ENCODE measurements around the gene BBOF1. TPM values are rescaled to one million over a fixed set of nuclear protein-coding genes. Genes with fewer than 3 reads are reported as not detected.
"Not testable (repeated sequence)": the region's sequence is repeated elsewhere in the genome, so short reads cannot be mapped to it uniquely, and the experiment has no call there.

The BBOF1 gene, protein sequence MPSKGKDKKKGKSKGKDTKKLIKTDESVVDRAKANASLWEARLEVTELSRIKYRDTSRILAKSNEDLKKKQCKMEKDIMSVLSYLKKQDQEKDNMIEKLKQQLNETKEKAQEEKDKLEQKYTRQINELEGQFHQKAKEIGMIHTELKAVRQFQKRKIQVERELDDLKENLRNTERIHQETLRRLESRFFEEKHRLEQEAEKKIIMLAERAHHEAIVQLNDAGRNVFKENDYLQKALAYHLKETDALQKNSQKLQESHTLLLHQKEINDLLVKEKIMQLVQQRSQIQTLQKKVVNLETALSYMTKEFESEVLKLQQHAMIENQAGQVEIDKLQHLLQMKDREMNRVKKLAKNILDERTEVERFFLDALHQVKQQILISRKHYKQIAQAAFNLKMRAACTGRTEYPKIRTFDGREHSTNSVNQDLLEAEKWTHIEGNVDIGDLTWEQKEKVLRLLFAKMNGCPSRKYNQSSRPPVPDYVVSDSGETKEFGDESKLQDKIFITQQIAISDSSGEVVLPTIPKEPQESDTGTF
- total RNA-seq (2012; rRNA removed): 4.1 and 9.8 TPM in 2 replicates

DNA sequence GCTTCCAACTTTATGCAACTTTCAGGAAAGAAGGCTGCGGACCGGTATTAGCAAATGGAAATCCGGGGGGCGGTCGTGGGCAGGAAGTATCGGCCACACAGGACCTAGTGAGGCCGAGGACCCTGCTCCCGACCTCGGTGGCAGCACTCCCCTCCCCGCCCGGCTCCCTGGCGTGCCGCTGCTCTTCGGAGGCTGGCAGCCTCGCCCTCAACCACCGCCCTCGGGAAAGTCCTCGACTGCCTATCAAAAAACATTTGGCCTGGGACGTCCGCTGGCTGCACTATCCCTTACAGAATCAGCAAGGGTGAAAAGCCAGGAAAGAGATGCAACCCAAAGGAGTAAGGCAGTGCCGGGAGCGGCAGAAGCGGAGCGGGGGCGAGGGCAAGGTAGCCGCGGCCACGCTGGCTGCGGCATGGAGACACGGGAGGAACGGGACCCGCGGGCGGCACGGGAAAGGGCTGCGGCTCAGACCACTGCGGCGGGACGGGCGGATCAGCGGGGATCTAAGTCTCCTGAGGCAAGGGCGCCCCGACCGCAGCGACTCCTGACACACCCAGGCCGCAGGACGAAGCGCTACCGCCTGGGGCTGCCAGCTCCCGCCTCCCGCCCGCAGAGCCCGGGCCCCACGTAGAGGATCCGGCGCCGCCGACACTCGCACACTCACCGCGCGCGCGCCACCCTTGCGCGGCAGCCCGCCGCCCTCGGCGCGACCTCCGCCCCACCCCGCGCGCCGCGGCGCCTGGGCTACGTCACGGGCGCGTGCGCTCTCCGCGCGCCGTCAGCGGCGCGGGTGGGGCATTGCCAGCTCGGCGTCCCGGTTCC lies at the start of gene BBOF1, which contains the start of gene ENTPD5:
Gene BBOF1, plus strand, starts transcription at position 764 of the 822 bp plus-strand sequence. CDS start 130 bp downstream, outside the sequence.
Gene ENTPD5, minus strand, starts transcription at position 703 of the 822 bp plus-strand sequence. CDS start 31,186 bp downstream, outside the sequence.
- Histone ChIP-seq H3K36me3 (ENCODE audit: insufficient read depth, low read length) (no peaks in the 10 kb centered on the region), H3K4me2 (ENCODE audit: low read length) (peak within 1 kb of the TSS; percentile 99), H3K9me3 (replicated peaks; ENCODE audit: low read length) (no peaks in the 10 kb centered on the region), H3K27me3 (ENCODE audit: control insufficient read depth, insufficient read depth, low read length) (no peaks in the 10 kb centered on the region), H3K4me3 (ENCODE audit: low read length) (peak within 1 kb of the TSS; percentile 81), H3K4me1 (ENCODE audit: control insufficient read depth, insufficient read depth, low read length) (peaks cover 11% of the 10 kb centered on the region), H3K9ac (ENCODE audit: low read depth, low read length) (peak within 1 kb of the TSS; percentile 90)

GRCh38 chr14:73973497-73973896 lies 45.7 kb upstream of the BBOF1 start:
- Histone ChIP-seq H3K9ac (ENCODE audit: low read depth, low read length) (no peak overlapping the region), H3K4me1 (ENCODE audit: control insufficient read depth, insufficient read depth, low read length) (peaks cover 8% of the 10 kb centered on the region), H3K36me3 (ENCODE audit: insufficient read depth, low read length) (peaks cover 20% of the 10 kb centered on the region), H3K4me3 (ENCODE audit: low read length) (no peak overlapping the region), H3K4me2 (ENCODE audit: low read length) (no peak overlapping the region), H3K27me3 (ENCODE audit: control insufficient read depth, insufficient read depth, low read length) (no peaks in the 10 kb centered on the region), H3K9me3 (replicated peaks; ENCODE audit: low read length) (no peaks in the 10 kb centered on the region)

DNA sequence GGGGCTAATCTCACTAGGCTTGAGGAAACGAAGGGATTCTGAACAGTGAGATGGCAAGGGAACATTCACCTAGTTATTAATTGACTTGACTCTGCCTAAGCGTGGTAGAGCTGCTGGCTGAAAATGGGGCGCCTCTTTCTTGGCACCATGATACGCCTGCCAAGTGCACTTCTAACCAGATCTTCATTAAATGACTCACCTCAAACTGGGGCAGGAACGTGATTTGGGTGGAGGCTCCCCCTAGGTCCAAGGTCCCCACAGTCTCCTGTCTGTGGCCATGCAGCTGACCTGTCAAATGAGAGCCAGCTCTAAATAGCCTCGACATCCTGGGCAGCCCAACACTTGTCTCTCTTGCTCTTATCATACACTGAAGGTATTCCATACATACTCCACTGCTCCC lies 43.0 kb upstream of the BBOF1 start:
- H3K36me3 ChIP-seq (ENCODE audit: insufficient read depth, low read length): peaks cover 10% of the 10 kb centered on the region
- H3K4me2 ChIP-seq (ENCODE audit: low read length): no peak overlapping the region
- H3K9me3 ChIP-seq (replicated peaks; ENCODE audit: low read length): no peaks in the 10 kb centered on the region
- peaks cover 8% of the 10 kb centered on the region for H3K4me1 ChIP-seq (ENCODE audit: control insufficient read depth, insufficient read depth, low read length)
- no peaks in the 10 kb centered on the region for H3K27me3 ChIP-seq (ENCODE audit: control insufficient read depth, insufficient read depth, low read length)
- H3K4me3 ChIP-seq (ENCODE audit: low read length): no peak overlapping the region
- H3K9ac ChIP-seq (ENCODE audit: low read depth, low read length): no peak overlapping the region

DNA sequence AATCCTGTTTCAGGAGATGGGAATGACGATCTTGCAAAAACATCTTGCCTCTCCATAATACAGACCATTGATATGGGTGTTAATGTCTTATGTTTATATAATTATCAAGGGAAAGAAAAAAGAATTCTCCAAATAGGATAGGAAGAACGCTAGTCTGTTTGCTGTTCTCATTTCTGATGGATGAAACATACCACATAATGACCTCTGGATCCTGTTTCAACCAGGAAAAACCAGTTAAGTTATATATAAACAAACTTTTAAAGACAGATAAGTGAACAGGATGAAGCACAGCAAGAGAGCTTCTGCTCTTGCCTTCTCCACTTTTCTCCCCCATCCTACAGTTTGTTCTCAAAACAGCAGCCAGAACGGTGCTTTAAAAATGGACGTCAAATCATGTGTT lies 41.3 kb upstream of the BBOF1 start:
- Histone ChIP-seq H3K4me2 (ENCODE audit: low read length) (peak overlapping the region; percentile 28), H3K4me3 (ENCODE audit: low read length) (no peak overlapping the region), H3K36me3 (ENCODE audit: insufficient read depth, low read length) (peaks cover 10% of the 10 kb centered on the region), H3K9ac (ENCODE audit: low read depth, low read length) (no peak overlapping the region), H3K9me3 (replicated peaks; ENCODE audit: low read length) (no peaks in the 10 kb centered on the region), H3K27me3 (ENCODE audit: control insufficient read depth, insufficient read depth, low read length) (no peaks in the 10 kb centered on the region), H3K4me1 (ENCODE audit: control insufficient read depth, insufficient read depth, low read length) (peaks cover 8% of the 10 kb centered on the region)

GRCh38 chr14:73988065-73988464 lies 31.1 kb upstream of the BBOF1 start:
- H3K4me2 ChIP-seq (ENCODE audit: low read length): no peak overlapping the region
- no peaks in the 10 kb centered on the region for H3K9me3 ChIP-seq (replicated peaks; ENCODE audit: low read length)
- H3K4me3 ChIP-seq (ENCODE audit: low read length): no peak overlapping the region
- peaks cover 19% of the 10 kb centered on the region for H3K36me3 ChIP-seq (ENCODE audit: insufficient read depth, low read length)
- H3K27me3 ChIP-seq (ENCODE audit: control insufficient read depth, insufficient read depth, low read length): no peaks in the 10 kb centered on the region
- no peaks in the 10 kb centered on the region for H3K4me1 ChIP-seq (ENCODE audit: control insufficient read depth, insufficient read depth, low read length)
- H3K9ac ChIP-seq (ENCODE audit: low read depth, low read length): no peak overlapping the region

DNA sequence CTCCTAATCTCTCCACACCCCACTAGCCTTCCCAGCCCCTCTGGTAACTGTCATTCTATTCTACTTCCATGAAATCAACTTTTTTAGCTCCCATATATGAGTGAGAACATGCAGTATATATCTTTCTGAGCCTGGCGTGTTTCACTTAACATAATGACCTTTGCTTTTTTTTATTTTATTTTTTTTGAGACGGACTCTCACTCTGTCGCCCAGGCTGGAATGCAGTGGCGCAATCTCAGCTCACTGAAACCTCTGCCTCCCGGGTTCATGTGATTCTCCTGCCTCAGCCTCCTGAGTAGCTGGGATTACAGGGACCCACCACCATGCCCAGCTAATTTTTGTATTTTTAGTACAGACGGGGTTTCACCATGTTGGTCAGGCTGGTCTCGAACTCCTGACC lies 30.5 kb upstream of the BBOF1 start:
- H3K4me3 ChIP-seq (ENCODE audit: low read length); H3K27me3 ChIP-seq (ENCODE audit: control insufficient read depth, insufficient read depth, low read length); H3K4me2 ChIP-seq (ENCODE audit: low read length); H3K4me1 ChIP-seq (ENCODE audit: control insufficient read depth, insufficient read depth, low read length); H3K9me3 ChIP-seq (replicated peaks; ENCODE audit: low read length); H3K9ac ChIP-seq (ENCODE audit: low read depth, low read length): not testable (repeated sequence)
- H3K36me3 ChIP-seq (ENCODE audit: insufficient read depth, low read length): peaks cover 19% of the 10 kb centered on the region

DNA sequence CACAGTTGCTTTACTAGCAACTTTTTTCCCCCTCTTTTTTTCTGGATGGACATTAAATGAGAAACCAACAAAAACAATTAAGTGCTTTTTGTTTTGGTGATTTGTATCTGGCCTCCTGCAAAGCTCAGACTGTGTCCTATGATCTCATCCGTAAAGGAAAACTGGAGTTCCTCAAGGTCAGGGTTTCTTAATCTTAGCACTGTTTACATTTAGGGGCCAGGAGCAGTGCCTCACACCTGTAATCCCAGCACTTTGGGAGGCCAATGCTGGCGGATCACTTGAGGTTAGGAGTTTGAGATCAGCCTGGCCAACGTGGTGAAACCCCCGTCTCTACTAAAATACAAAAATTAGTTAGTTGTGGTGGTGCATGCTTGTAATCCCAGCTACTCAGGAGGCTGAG lies 28.1 kb upstream of the BBOF1 start:
- H3K9me3 ChIP-seq (replicated peaks; ENCODE audit: low read length): no peaks in the 10 kb centered on the region
- H3K4me2 ChIP-seq (ENCODE audit: low read length): no peak overlapping the region
- no peaks in the 10 kb centered on the region for H3K4me1 ChIP-seq (ENCODE audit: control insufficient read depth, insufficient read depth, low read length)
- no peak overlapping the region for H3K4me3 ChIP-seq (ENCODE audit: low read length)
- H3K9ac ChIP-seq (ENCODE audit: low read depth, low read length): no peak overlapping the region
- no peaks in the 10 kb centered on the region for H3K27me3 ChIP-seq (ENCODE audit: control insufficient read depth, insufficient read depth, low read length)
- H3K36me3 ChIP-seq (ENCODE audit: insufficient read depth, low read length): peaks cover 19% of the 10 kb centered on the region

GRCh38 chr14:73994926-73995325 lies 24.2 kb upstream of the BBOF1 start:
- H3K4me2 ChIP-seq (ENCODE audit: low read length); H3K9ac ChIP-seq (ENCODE audit: low read depth, low read length); H3K27me3 ChIP-seq (ENCODE audit: control insufficient read depth, insufficient read depth, low read length); H3K4me3 ChIP-seq (ENCODE audit: low read length); H3K36me3 ChIP-seq (ENCODE audit: insufficient read depth, low read length); H3K9me3 ChIP-seq (replicated peaks; ENCODE audit: low read length); H3K4me1 ChIP-seq (ENCODE audit: control insufficient read depth, insufficient read depth, low read length): not testable (repeated sequence)

- H3K27me3 ChIP-seq (ENCODE audit: control insufficient read depth, insufficient read depth, low read length): no peaks in the 10 kb centered on the region
- H3K4me1 ChIP-seq (ENCODE audit: control insufficient read depth, insufficient read depth, low read length): no peaks in the 10 kb centered on the region
- no peaks in the 10 kb centered on the region for H3K9me3 ChIP-seq (replicated peaks; ENCODE audit: low read length)
- H3K9ac ChIP-seq (ENCODE audit: low read depth, low read length): no peak overlapping the region
- H3K36me3 ChIP-seq (ENCODE audit: insufficient read depth, low read length): peaks cover 6% of the 10 kb centered on the region
- no peak overlapping the region for H3K4me2 ChIP-seq (ENCODE audit: low read length)
- no peak overlapping the region for H3K4me3 ChIP-seq (ENCODE audit: low read length)
Measured at GRCh38 chr14:73995977-73996378, 23.2 kb upstream of the BBOF1 start.

- Histone ChIP-seq H3K4me2 (ENCODE audit: low read length) (no peak overlapping the region), H3K9me3 (replicated peaks; ENCODE audit: low read length) (no peaks in the 10 kb centered on the region), H3K9ac (ENCODE audit: low read depth, low read length) (no peak overlapping the region), H3K36me3 (ENCODE audit: insufficient read depth, low read length) (peaks cover 6% of the 10 kb centered on the region), H3K4me3 (ENCODE audit: low read length) (no peak overlapping the region), H3K27me3 (ENCODE audit: control insufficient read depth, insufficient read depth, low read length) (no peaks in the 10 kb centered on the region), H3K4me1 (ENCODE audit: control insufficient read depth, insufficient read depth, low read length) (no peaks in the 10 kb centered on the region)
Measured at GRCh38 chr14:73996731-73997107, 22.4 kb upstream of the BBOF1 start.

DNA sequence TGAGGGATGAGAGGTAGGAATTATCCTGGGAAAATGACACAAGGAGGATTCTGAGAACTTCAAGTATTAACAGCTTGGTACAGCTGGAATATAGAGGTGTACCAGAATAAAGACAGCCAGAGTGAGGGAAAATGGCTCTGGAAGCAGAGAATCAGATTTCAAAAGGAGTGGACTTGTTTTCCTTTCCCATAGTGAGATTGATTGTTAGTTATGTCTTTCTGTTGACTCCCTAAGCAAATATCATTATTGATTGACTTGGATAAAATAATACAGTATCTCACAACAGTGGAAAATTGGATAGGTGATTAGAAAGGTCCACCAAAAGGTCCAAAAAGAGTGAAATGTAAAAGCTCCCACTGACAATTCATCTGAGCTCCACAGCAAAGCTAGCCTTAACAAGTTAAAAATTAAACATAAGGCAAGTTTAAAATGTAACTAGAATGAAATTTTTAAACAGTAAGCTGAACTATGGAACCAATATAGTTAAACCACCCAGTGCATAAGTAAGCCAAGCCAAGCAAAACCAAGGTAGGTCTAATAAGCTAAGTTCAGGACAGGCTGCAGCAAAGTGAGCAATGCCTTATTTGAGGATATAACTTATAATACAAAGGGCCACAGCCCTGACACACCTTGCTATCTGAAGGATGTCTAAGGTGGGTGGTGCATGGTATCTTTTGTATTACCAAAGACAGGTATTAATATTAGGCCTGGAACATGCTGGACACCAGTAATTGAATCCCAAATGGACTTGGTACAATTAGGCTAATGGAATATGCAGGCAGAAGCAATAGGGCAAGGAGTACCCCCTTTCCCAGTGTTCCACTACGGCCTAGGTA lies 21.8 kb upstream of the BBOF1 start:
- no peaks in the 10 kb centered on the region for H3K27me3 ChIP-seq (ENCODE audit: control insufficient read depth, insufficient read depth, low read length)
- H3K4me2 ChIP-seq (ENCODE audit: low read length): no peak overlapping the region
- no peak overlapping the region for H3K9ac ChIP-seq (ENCODE audit: low read depth, low read length)
- peaks cover 6% of the 10 kb centered on the region for H3K36me3 ChIP-seq (ENCODE audit: insufficient read depth, low read length)
- no peaks in the 10 kb centered on the region for H3K9me3 ChIP-seq (replicated peaks; ENCODE audit: low read length)
- no peaks in the 10 kb centered on the region for H3K4me1 ChIP-seq (ENCODE audit: control insufficient read depth, insufficient read depth, low read length)
- no peak overlapping the region for H3K4me3 ChIP-seq (ENCODE audit: low read length)

All from skeletal muscle satellite cell (primary cell).